DMS114 treated with DMSO at 0.1 percent for 48 hours (cell line): ENCODE measurements around the gene LILRB2.
"Not testable (repeated sequence)": the region's sequence is repeated elsewhere in the genome, so short reads cannot be mapped to it uniquely, and the experiment has no call there.

Experiments used
- DNase-seq: peaks from one replicate; lab custom pipeline; 2025; ENCODE audit not compliant: unreplicated experiment; lab: John Stamatoyannopoulos, UW

The LILRB2 gene

GRCh38 chr19:54307389-54308020, 26.6 kb upstream of the LILRB2 start:
- no peak for DNase-seq

GRCh38 chr19:54305141-54305540, 24.2 kb upstream of the LILRB2 start:
- no peak for DNase-seq

GRCh38 chr19:54302257-54302656, 21.3 kb upstream of the LILRB2 start:
- DNase-seq, result no peak

GRCh38 chr19:54299515-54299914, 18.6 kb upstream of the LILRB2 start:
- DNase-seq, result no peak

GRCh38 chr19:54299126-54299498, 18.2 kb upstream of the LILRB2 start:
- DNase-seq, result no peak

- no peak for DNase-seq
Observed at GRCh38 chr19:54298357-54299125, 17.6 kb upstream of the LILRB2 start.

- no peak for DNase-seq
Observed at GRCh38 chr19:54297759-54298305, 16.9 kb upstream of the LILRB2 start.

GRCh38 chr19:54294539-54294938, 13.6 kb upstream of the LILRB2 start:
- DNase-seq, result no peak

GRCh38 chr19:54289160-54289559, 8.2 kb upstream of the LILRB2 start:
- DNase-seq, result not testable (repeated sequence)

- no peak for DNase-seq
Observed at GRCh38 chr19:54287456-54287855, 6.5 kb upstream of the LILRB2 start.

- not testable (repeated sequence) for DNase-seq
Observed at GRCh38 chr19:54286283-54286682, 5.4 kb upstream of the LILRB2 start.

- DNase-seq, result not testable (repeated sequence)
Observed at GRCh38 chr19:54285427-54286056, 4.6 kb upstream of the LILRB2 start.

- DNase-seq, result no peak
Observed at GRCh38 chr19:54282686-54283470, 2.0 kb upstream of the LILRB2 start.

- not testable (repeated sequence) for DNase-seq
Observed at GRCh38 chr19:54281729-54282075, 792 bp upstream of the LILRB2 start.

- DNase-seq, result not testable (repeated sequence)
Observed at GRCh38 chr19:54280441-54280840, 469 bp downstream of the LILRB2 start.

GRCh38 chr19:54280025-54280424, 885 bp downstream of the LILRB2 start:
- DNase-seq, result not testable (repeated sequence)

GRCh38 chr19:54279406-54279962, 1.4 kb downstream of the LILRB2 start:
- no peak for DNase-seq

GRCh38 chr19:54278571-54279195, 2.2 kb downstream of the LILRB2 start:
- not testable (repeated sequence) for DNase-seq

- DNase-seq, result not testable (repeated sequence)
Observed at GRCh38 chr19:54278056-54278455, 2.9 kb downstream of the LILRB2 start.

- not testable (repeated sequence) for DNase-seq
Observed at GRCh38 chr19:54277111-54277615, 3.7 kb downstream of the LILRB2 start.
